ENCODE results near the gene NLRP6. TPM values are rescaled to one million over a fixed set of nuclear protein-coding genes. Genes with fewer than 3 reads are reported as not detected.
"Not testable (repeated sequence)": the region's sequence is repeated elsewhere in the genome, so short reads cannot be mapped to it uniquely, and the experiment has no call there.

The NLRP6 gene
- total RNA-seq, 2 experiments from 2014 or later: 32.1 to 34.0 TPM

GRCh38 chr11:313304-313786 lies 35.1 kb downstream of the NLRP6 start:
- H3K27ac Mint-ChIP-seq: peak overlapping the region; percentile 100
- DNase-seq (no peak), ATAC-seq (ENCODE audit: low read depth) (no peak)
- H3K4me3 Mint-ChIP-seq: peak overlapping the region; percentile 97
- H3K27me3 Mint-ChIP-seq: no peaks in the 10 kb centered on the region
- H3K9me3 Mint-ChIP-seq: no peaks in the 10 kb centered on the region
- POLR2A ChIA-PET: interaction anchor here (0.5 to 7.2 kb wide), 13 partner anchors 8 to 106 kb away, joined by 3 to 200 read pairs (median 19); partner anchors contain the start of genes BET1L, IFITM5, NLRP6 and PGGHG
- peaks cover 26% of the 10 kb centered on the region for H3K4me1 Mint-ChIP-seq
- H3K36me3 Mint-ChIP-seq: peaks cover 57% of the 10 kb centered on the region

DNA sequence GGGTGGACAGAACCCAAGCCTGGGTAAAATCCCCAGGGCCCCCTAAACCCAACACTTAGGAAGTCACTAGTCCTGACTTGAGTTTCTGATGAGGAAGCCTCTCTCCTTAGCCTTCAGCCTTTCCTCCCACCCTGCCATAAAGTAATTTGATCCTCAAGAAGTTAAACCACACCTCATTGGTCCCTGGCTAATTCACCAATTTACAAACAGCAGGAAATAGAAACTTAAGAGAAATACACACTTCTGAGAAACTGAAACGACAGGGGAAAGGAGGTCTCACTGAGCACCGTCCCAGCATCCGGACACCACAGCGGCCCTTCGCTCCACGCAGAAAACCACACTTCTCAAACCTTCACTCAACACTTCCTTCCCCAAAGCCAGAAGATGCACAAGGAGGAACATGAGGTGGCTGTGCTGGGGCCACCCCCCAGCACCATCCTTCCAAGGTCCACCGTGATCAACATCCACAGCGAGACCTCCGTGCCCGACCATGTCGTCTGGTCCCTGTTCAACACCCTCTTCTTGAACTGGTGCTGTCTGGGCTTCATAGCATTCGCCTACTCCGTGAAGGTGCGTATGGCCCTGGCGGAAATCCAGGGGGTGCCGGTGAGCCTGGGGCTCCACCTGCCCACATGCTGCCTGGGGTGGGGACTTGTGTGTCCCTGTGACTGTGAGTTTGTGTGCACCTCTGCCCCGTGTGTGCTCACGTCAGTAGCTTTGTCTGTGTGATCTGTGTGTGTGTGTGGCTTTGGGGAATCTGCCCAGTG lies 35.8 kb downstream of the NLRP6 start, which contains the start of gene IFITM1:
TSS of gene IFITM1 (plus strand) at position 254 of the 767 bp plus-strand sequence. CDS start at position 385, 131 bp downstream.
- peaks cover 50% of the 10 kb centered on the region for H3K36me3 Mint-ChIP-seq
- H3K27me3 Mint-ChIP-seq: no peaks in the 10 kb centered on the region
- H3K4me1 Mint-ChIP-seq: peaks cover 26% of the 10 kb centered on the region
- POLR2A ChIA-PET: interaction anchor here (0.5 to 7.2 kb wide), 10 partner anchors 8 to 46 kb away, joined by 5 to 200 read pairs (median 66); partner anchors contain the start of genes IFITM2, IFITM5, NLRP6 and PGGHG
- DNase-seq: peak; percentile 78
- peak; percentile 41 for ATAC-seq (ENCODE audit: low read depth)
- peak within 1 kb of the TSS; percentile 100 for H3K27ac Mint-ChIP-seq
- peak within 1 kb of the TSS; percentile 97 for H3K4me3 Mint-ChIP-seq
- no peaks in the 10 kb centered on the region for H3K9me3 Mint-ChIP-seq

- H3K36me3 Mint-ChIP-seq: peaks cover 46% of the 10 kb centered on the region
- not testable (repeated sequence) for ATAC-seq (ENCODE audit: low read depth); DNase-seq; H3K9me3 Mint-ChIP-seq; H3K27me3 Mint-ChIP-seq
- POLR2A ChIA-PET: interaction anchor here (1.7 to 7.2 kb wide), 7 partner anchors 9 to 46 kb away, joined by 12 to 200 read pairs (median 100); partner anchors contain the start of genes IFITM2, IFITM5, NLRP6 and PGGHG
- H3K27ac Mint-ChIP-seq: peak overlapping the region; percentile 100
- H3K4me1 Mint-ChIP-seq: peaks cover 24% of the 10 kb centered on the region
- H3K4me3 Mint-ChIP-seq: peak overlapping the region; percentile 97
Observed at GRCh38 chr11:314554-314875, 36.3 kb downstream of the NLRP6 start.

GRCh38 chr11:315051-315481 lies 36.9 kb downstream of the NLRP6 start:
- no peak for ATAC-seq (ENCODE audit: low read depth)
- Mint-ChIP-seq H3K4me1 (peaks cover 25% of the 10 kb centered on the region), H3K36me3 (peaks cover 43% of the 10 kb centered on the region)

GRCh38 chr11:315516-315994 lies 37.3 kb downstream of the NLRP6 start:
- Mint-ChIP-seq H3K4me3 (peak overlapping the region; percentile 97), H3K27me3 (no peaks in the 10 kb centered on the region), H3K9me3 (no peaks in the 10 kb centered on the region), H3K4me1 (peaks cover 29% of the 10 kb centered on the region), H3K27ac (peak overlapping the region; percentile 100), H3K36me3 (peaks cover 48% of the 10 kb centered on the region)
- ATAC-seq (ENCODE audit: low read depth): no peak
- DNase-seq: no peak
- POLR2A ChIA-PET: interaction anchor here (0.9 to 7.2 kb wide), 14 partner anchors 10 to 220 kb away, joined by 3 to 200 read pairs (median 16); partner anchors contain the start of genes BET1L, HRAS, IFITM2 and IFITM5

More at GRCh38 chr11:315051-315481, 36.9 kb downstream of the NLRP6 start:
- no peaks in the 10 kb centered on the region for H3K27me3 Mint-ChIP-seq
- H3K27ac Mint-ChIP-seq: peak overlapping the region; percentile 100
- peak; percentile 63 for DNase-seq
- no peaks in the 10 kb centered on the region for H3K9me3 Mint-ChIP-seq
- peak overlapping the region; percentile 97 for H3K4me3 Mint-ChIP-seq
- POLR2A ChIA-PET: interaction anchor here (0.9 to 7.2 kb wide), 14 partner anchors 9 to 221 kb away, joined by 3 to 200 read pairs (median 16); partner anchors contain the start of genes BET1L, HRAS, IFITM2 and IFITM5

GRCh38 chr11:316031-316701 lies 38.0 kb downstream of the NLRP6 start:
- peaks cover 29% of the 10 kb centered on the region for H3K4me1 Mint-ChIP-seq
- H3K9me3 Mint-ChIP-seq: no peaks in the 10 kb centered on the region
- H3K27ac Mint-ChIP-seq: peak overlapping the region; percentile 97
- H3K4me3 Mint-ChIP-seq: peak overlapping the region; percentile 97
- H3K27me3 Mint-ChIP-seq: no peaks in the 10 kb centered on the region
- DNase-seq (peak; percentile 78), ATAC-seq (ENCODE audit: low read depth) (no peak)
- POLR2A ChIA-PET: interaction anchor here (0.6 to 7.2 kb wide), 28 partner anchors 7 to 260 kb away, joined by 3 to 200 read pairs (median 6); partner anchors contain the start of genes BET1L, HRAS, IFITM2 and IFITM5
- H3K36me3 Mint-ChIP-seq: peaks cover 48% of the 10 kb centered on the region

DNA sequence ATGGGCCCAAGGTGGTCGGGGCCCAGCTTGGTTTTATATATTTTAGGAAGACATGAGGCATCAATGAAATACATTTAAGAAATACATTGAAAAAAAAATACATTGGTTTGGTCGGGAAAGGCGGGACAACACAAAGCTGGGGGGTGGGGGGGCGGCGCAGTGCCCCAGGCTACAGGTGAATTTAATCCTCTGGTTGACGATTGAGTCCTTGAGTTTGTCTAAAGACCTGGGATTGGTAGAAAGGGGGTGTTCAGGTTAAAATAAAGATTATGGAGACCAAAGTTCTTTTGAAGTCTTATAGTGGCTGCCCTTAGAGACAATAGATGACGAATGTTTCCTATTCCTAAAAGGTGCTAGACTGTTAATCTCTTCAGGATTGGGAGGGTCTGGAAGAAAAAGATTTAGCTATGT lies 38.7 kb downstream of the NLRP6 start:
- Mint-ChIP-seq H3K27ac (peak overlapping the region; percentile 97), H3K9me3 (no peaks in the 10 kb centered on the region), H3K27me3 (no peaks in the 10 kb centered on the region), H3K4me3 (peak overlapping the region; percentile 97), H3K36me3 (peaks cover 47% of the 10 kb centered on the region), H3K4me1 (peaks cover 28% of the 10 kb centered on the region)
- no peak for DNase-seq
- no peak for ATAC-seq (ENCODE audit: low read depth)
- POLR2A ChIA-PET: interaction anchor here (0.6 to 7.2 kb wide), 24 partner anchors 8 to 259 kb away, joined by 3 to 200 read pairs (median 6); partner anchors contain the start of genes BET1L, HRAS, IFITM2 and IFITM5

DNA sequence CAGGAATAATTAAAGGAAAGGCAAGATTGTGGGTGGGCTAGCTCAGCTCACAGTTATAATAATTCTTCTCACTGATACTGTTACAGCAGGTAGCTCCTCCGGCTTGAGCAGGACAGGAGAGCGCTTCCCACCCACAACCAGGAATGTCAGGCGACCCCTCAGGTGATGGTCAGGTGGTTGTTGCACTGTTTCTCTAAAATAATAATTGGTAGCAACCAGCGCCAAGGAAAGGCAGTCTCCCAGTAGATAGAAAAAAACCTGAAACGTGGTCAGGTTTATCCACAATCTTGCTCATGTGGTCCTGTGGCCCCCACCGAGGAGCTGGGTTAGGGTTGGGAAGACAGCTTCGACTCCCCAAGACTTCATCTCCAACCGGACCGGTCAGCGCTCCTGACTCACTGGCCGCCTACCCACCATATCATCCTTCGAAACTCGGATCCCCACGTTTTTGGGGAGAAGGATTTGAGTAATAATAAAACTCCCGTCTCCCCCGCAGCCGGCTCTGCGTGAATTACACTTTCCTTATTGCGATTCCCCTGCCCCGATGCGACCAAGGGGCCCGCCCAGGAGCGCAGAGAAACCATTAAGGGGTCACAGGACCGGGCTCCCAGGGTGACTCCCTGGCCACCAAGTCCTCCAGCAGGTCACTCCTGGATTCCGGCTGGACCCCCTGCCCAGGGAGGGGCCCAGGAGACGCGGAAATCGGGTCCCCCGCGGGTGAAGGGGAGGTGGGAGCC lies 39.6 kb downstream of the NLRP6 start:
- peaks cover 46% of the 10 kb centered on the region for H3K36me3 Mint-ChIP-seq
- H3K27me3 Mint-ChIP-seq; ATAC-seq (ENCODE audit: low read depth); H3K9me3 Mint-ChIP-seq: not testable (repeated sequence)
- peak overlapping the region; percentile 97 for H3K4me3 Mint-ChIP-seq
- POLR2A ChIA-PET: interaction anchor here (0.9 to 7.2 kb wide), 19 partner anchors 7 to 131 kb away, joined by 3 to 200 read pairs (median 8); partner anchors contain the start of genes BET1L, IFITM2, IFITM5 and NLRP6
- peak; percentile 49 for DNase-seq
- peak overlapping the region; percentile 97 for H3K27ac Mint-ChIP-seq
- H3K4me1 Mint-ChIP-seq: peaks cover 26% of the 10 kb centered on the region

GRCh38 chr11:318405-319120 lies 40.4 kb downstream of the NLRP6 start:
- not testable (repeated sequence) for H3K27me3 Mint-ChIP-seq, H3K9me3 Mint-ChIP-seq, H3K4me3 Mint-ChIP-seq
- Mint-ChIP-seq H3K4me1 (peaks cover 25% of the 10 kb centered on the region), H3K36me3 (peaks cover 45% of the 10 kb centered on the region), H3K27ac (peak overlapping the region; percentile 77)
- DNase-seq (peak; percentile 71), ATAC-seq (ENCODE audit: low read depth) (peak; percentile 8)
- POLR2A ChIA-PET: interaction anchor here (1.3 to 7.2 kb wide), 13 partner anchors 9 to 68 kb away, joined by 4 to 200 read pairs (median 33); partner anchors contain the start of genes IFITM2, IFITM5, NLRP6 and PGGHG

DNA sequence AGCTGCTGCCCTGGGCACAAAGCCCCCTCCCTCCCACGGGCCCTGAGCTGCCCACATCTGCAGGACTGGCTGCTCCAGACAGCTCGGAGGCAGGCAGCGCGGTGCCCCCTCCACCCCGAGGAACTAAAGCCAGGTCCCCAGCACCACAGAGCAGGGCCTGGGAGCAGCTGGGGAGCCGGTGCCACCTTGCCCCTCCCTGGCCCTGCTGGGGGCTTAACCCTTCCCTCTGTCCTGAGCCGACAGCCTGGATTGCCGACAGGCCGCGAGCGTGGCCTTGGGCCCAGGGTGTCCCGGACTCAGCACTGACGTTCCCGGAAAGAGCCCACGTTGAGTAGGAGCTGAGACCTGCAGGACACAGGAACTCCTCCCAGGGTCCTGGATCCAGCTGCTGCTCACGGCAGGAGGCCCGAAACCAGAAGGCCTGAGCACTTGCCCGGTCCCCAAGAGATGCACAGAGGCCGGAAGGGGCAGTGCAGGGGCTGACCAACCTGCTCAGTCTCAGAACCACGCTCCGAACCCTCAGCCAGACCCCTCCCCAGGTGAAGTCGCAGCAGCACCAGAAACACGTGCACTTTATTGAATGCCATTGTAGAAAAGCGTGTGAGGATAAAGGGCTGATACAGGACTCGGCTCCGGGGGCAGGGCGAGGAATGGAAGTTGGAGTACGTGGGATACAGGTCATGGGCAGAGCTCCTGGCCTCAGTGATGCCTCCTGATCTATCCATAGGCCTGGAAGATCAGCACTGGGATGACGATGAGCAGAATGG lies 41.1 kb downstream of the NLRP6 start:
- DNase-seq (peak; percentile 73), ATAC-seq (ENCODE audit: low read depth) (peak; percentile 14)
- H3K36me3 Mint-ChIP-seq: peaks cover 38% of the 10 kb centered on the region
- POLR2A ChIA-PET: interaction anchor here (0.7 to 3.2 kb wide), 14 partner anchors 8 to 500 kb away, joined by 3 to 45 read pairs (median 4); partner anchors contain the start of genes IFITM2 and NLRP6
- H3K27me3 Mint-ChIP-seq, H3K9me3 Mint-ChIP-seq: not testable (repeated sequence)
- H3K4me1 Mint-ChIP-seq: peaks cover 26% of the 10 kb centered on the region
- peak overlapping the region; percentile 93 for H3K27ac Mint-ChIP-seq
- H3K4me3 Mint-ChIP-seq: peak overlapping the region; percentile 84

GRCh38 chr11:319888-320273 lies 41.7 kb downstream of the NLRP6 start:
- POLR2A ChIA-PET: interaction anchor here (0.7 to 3.2 kb wide), 14 partner anchors 8 to 499 kb away, joined by 3 to 45 read pairs (median 4); partner anchors contain the start of genes IFITM2 and NLRP6
- Mint-ChIP-seq H3K36me3 (peaks cover 32% of the 10 kb centered on the region), H3K4me3 (peak overlapping the region; percentile 84), H3K27ac (peak overlapping the region; percentile 93), H3K4me1 (peaks cover 31% of the 10 kb centered on the region)
- H3K9me3 Mint-ChIP-seq, DNase-seq, H3K27me3 Mint-ChIP-seq: not testable (repeated sequence)
- ATAC-seq (ENCODE audit: low read depth): peak; percentile 20

Data from activated naive CD8-positive, alpha-beta T cell treated with anti-CD3 and anti-CD28 coated beads, Interleukin-2, amount 10 ng/mL, durations not matched to agents 7 days and 5 days (primary cell).